ENCODE results near the gene LCE3D. TPM values are rescaled to one million over a fixed set of nuclear protein-coding genes. Genes with fewer than 3 reads are reported as not detected.

The LCE3D gene, protein sequence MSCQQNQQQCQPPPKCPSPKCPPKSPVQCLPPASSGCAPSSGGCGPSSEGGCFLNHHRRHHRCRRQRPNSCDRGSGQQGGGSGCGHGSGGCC
- total RNA-seq, result not detected

DNA sequence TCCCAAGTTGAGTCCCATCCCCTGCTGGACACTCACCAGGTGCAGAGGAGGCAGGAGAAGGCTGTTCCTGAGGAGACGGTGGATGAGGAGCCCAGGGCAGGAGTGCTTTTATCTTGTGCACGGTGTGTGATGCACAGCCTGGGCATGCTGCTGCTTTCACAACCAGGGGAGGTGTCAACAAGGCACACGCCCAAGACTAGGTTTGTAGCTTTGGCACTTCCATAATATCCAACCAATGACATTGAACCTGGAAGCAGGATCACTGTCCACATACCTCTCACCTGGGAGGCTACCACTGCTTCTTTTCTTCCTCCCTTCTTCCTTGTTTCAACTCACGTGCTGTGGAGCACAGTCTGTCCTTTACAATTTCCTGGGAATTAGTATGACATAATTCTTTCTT lies at the start of gene LCE3D:
Gene LCE3D, minus strand, starts transcription at position 84 of the 400 bp plus-strand sequence. CDS start 580 bp downstream, outside the sequence.
- no peak for DNase-seq
- Histone ChIP-seq H3K9me3 (no peaks in the 10 kb centered on the region), H3K27me3 (no peaks in the 10 kb centered on the region), H3K4me1 (no peaks in the 10 kb centered on the region), H3K4me3 (replicated peaks in 1 of 3) (no peak within 1 kb of the TSS), H3K36me3 (no peaks in the 10 kb centered on the region), H3K27ac (no peak within 1 kb of the TSS)
- TF ChIP-seq POLR2A (IDR thresholded peaks at IDR 0.05), result no peak
- TF ChIP-seq, protein P1, sequence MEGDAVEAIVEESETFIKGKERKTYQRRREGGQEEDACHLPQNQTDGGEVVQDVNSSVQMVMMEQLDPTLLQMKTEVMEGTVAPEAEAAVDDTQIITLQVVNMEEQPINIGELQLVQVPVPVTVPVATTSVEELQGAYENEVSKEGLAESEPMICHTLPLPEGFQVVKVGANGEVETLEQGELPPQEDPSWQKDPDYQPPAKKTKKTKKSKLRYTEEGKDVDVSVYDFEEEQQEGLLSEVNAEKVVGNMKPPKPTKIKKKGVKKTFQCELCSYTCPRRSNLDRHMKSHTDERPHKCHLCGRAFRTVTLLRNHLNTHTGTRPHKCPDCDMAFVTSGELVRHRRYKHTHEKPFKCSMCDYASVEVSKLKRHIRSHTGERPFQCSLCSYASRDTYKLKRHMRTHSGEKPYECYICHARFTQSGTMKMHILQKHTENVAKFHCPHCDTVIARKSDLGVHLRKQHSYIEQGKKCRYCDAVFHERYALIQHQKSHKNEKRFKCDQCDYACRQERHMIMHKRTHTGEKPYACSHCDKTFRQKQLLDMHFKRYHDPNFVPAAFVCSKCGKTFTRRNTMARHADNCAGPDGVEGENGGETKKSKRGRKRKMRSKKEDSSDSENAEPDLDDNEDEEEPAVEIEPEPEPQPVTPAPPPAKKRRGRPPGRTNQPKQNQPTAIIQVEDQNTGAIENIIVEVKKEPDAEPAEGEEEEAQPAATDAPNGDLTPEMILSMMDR (IDR thresholded peaks at IDR 0.05), result no peak
- intact Hi-C loops (cut with DNase I), result no loop called here
- 75% methylated on average over 4 of the region's 4 CpGs for WGBS, 2 donors

DNA sequence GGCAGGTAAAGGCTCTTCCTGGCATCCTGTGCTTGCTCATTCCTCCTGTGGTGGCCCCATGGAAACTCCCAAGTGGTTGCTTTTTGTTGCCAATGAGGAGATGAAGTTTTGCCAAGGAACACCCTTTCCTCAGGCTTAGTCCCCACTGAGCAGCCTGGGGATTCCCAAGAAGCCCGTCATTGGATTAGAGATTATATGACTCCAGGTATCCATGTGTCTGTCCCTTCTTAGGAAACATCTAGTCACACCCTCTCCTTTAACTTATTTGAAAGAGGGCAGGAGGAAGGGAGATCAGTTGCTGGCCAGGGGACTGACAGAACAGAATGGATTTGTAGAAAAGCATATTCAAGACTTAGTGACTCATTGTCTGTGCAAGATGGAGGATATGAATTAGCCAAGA lies 46.4 kb upstream of the LCE3D start:
- no peak for DNase-seq
- no peaks in the 10 kb centered on the region for H3K9me3 ChIP-seq
- WGBS, 2 donors, result 81 to 100% methylated on average over 1 of the region's 1 CpG
- no peaks in the 10 kb centered on the region for H3K36me3 ChIP-seq
- H3K27me3 ChIP-seq, result no peaks in the 10 kb centered on the region
- TF ChIP-seq POLR2A (IDR thresholded peaks at IDR 0.05), result no peak
- TF ChIP-seq, protein P1 (IDR thresholded peaks at IDR 0.05), result no peak
- no peak overlapping the region for H3K27ac ChIP-seq
- H3K4me1 ChIP-seq, result no peaks in the 10 kb centered on the region
- H3K4me3 ChIP-seq (replicated peaks in 1 of 3), result no peak overlapping the region
- intact Hi-C loops (cut with DNase I), result no loop called here

DNA sequence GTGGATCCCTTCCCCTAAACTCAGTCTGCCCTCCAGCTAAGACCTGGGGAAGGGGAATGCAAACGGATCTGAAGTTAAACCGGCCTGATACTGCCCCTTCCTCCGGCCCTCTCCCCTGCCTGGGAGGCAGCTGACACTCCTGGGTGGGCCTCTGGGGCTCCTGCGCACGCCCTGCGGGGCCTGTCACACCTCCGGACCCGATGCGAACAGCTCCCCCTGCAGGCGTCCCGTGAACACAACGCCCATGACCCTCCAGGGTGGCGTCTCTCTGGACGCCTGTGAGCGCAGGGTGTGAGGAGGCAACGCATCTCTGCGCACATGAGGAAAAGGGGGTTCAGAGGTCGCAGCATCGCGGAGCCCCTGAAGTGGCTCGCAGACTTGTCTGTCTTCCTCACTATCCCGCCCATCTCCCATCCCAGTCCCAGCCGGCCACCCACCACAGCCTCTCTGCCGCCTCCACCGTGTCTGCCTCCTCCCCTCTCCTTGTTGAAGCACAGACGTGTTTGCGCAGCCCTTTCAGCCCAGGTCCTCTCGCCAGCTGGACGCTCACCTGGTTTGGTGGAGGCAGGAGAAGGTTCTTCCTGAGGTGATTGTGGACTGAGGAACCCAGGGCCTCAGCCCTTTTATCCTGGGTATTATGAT lies 43.0 kb upstream of the LCE3D start:
- no peak for DNase-seq
- H3K4me3 ChIP-seq (replicated peaks in 1 of 3), result no peak overlapping the region
- no peaks in the 10 kb centered on the region for H3K36me3 ChIP-seq
- no peaks in the 10 kb centered on the region for H3K4me1 ChIP-seq
- intact Hi-C loops (cut with DNase I), result no loop called here
- H3K9me3 ChIP-seq, result no peaks in the 10 kb centered on the region
- WGBS, 2 donors, result 22 to 36% methylated on average over 15 to 29 of the region's 29 CpGs
- H3K27me3 ChIP-seq, result no peaks in the 10 kb centered on the region
- no peak overlapping the region for H3K27ac ChIP-seq
- no peak for TF ChIP-seq POLR2A (IDR thresholded peaks at IDR 0.05)

DNA sequence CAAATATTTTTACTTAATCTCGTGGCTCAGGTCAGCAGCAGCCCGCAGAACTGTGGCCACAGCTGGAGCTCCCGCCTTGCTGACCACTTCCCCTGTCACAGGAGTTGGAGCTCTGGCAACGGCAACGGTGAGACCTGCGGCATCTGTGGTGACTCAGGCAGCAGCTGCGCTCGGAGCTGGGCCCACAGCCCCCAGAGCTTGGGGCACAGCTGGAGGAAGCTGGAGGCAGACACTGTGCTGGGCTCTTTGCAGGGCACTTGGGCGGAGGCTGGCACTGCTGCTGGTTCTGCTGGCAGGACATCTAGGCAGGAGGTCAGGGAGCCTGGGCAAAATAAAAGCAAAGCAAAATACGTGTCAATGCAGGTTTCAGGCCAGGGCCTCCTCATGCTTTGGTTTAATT lies 42.5 kb upstream of the LCE3D start, which contains the start of gene LCE3A:
Gene LCE3A, minus strand, starts transcription at position 301 of the 400 bp plus-strand sequence. Its CDS starts 0 bp downstream, at position 301.
- WGBS, 2 donors, result 66 to 67% methylated on average over 9 to 10 of the region's 10 CpGs
- Histone ChIP-seq H3K9me3 (no peaks in the 10 kb centered on the region), H3K4me3 (replicated peaks in 1 of 3) (no peak within 1 kb of the TSS), H3K36me3 (no peaks in the 10 kb centered on the region), H3K27ac (no peak within 1 kb of the TSS), H3K4me1 (no peaks in the 10 kb centered on the region), H3K27me3 (no peaks in the 10 kb centered on the region)
- no peak for TF ChIP-seq POLR2A (IDR thresholded peaks at IDR 0.05)
- TF ChIP-seq, protein P1 (IDR thresholded peaks at IDR 0.05), result no peak
- DNase-seq, result no peak
- intact Hi-C loops (cut with DNase I), result no loop called here

DNA sequence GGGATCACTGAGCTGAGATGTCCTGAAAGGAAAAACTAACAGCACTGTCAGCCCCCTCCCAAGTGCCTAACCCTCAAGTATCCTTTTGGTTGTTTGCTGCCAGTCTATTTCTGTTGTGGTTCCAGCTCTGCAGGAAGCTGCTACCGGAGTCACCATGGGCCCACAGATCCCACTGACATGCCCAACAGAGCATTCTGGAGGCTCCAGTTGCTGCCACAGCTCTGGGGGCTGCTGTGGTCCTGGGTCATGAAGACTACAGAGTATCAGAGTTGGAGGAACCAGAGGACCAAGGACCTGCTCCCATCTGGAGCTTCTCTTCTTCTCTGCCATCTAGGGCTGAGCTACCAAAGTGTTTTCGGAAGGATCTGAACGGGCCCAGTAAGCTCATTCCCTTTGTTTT lies 41.7 kb upstream of the LCE3D start:
- no peaks in the 10 kb centered on the region for H3K4me1 ChIP-seq
- 83 to 91% methylated on average over 3 of the region's 3 CpGs for WGBS, 2 donors
- no peak overlapping the region for H3K27ac ChIP-seq
- H3K4me3 ChIP-seq (replicated peaks in 1 of 3), result no peak overlapping the region
- H3K9me3 ChIP-seq, result no peaks in the 10 kb centered on the region
- TF ChIP-seq, protein P1 (IDR thresholded peaks at IDR 0.05), result no peak
- no peak for TF ChIP-seq POLR2A (IDR thresholded peaks at IDR 0.05)
- no peaks in the 10 kb centered on the region for H3K36me3 ChIP-seq
- intact Hi-C loops (cut with DNase I), result no loop called here
- no peak for DNase-seq
- H3K27me3 ChIP-seq, result no peaks in the 10 kb centered on the region

Data from thyroid gland (tissue), 4 donors.